Endothelial cell of umbilical vein (primary cell): Measurements from ENCODE around the gene FAM118B. TPM values are rescaled to one million over a fixed set of nuclear protein-coding genes. Genes with fewer than 3 reads are reported as not detected.

Experiments used
- BruUV-seq: library from RNA; stranded (reverse); fragments of 400-500 nt; replicated peaks from 2 replicates; lab custom pipeline; 2021; lab: Mats Ljungman, UMichigan
- CTCF ChIA-PET: fragments of 300-600, 350-600 bp; sonication (Branson Sonifier 250); formaldehyde crosslinking; loops from one replicate; lab custom pipeline; 2021; ENCODE audit warnings: antibody characterized with exemption, inconsistent platforms; lab: Charles Lee
- POLR2A ChIA-PET: fragments of 300-600, 350-600 bp; sonication (Branson Sonifier 250); formaldehyde crosslinking; loops from one replicate; lab custom pipeline; 2021; ENCODE audit warnings: antibody characterized with exemption, inconsistent platforms; lab: Charles Lee
- DNase-seq: peaks from one replicate; pipeline ENCODE4 v3.0.0-alpha.2; 2011; ENCODE audit warnings: low read depth, low spot score
- FAIRE-seq: peaks from 2 replicates; lab custom pipeline; 2011; peaks lifted over from hg19 to GRCh38; lab: Jason Lieb, UNC
- H2AFZ ChIP-seq: 2 replicates; pipeline ENCODE4 v1.6.0; 2012; ENCODE audit warnings: low read depth, low read length, control low read depth, inconsistent platforms
- H3K27ac ChIP-seq: 2 replicates; pipeline ENCODE4 v1.5.1; 2011; ENCODE audit warnings: low read depth, mild to moderate bottlenecking, control low read depth, low read length, moderate library complexity; ENCODE audit not compliant: insufficient read depth
- H3K27me3 ChIP-seq, 2 experiments: 2 replicates each; pipeline versions ENCODE4 v1.6.0 to v1.6.1; 2011; ENCODE audit warnings: low read length in 2 of 2, mixed read lengths in 1 of 2; ENCODE audit not compliant: control insufficient read depth in 2 of 2, insufficient read depth in 2 of 2
- H3K36me3 ChIP-seq, 2 experiments: 2 replicates in 1 of 2; 3 replicates in 1 of 2; pipeline ENCODE4 v1.5.1; 2011; ENCODE audit warnings: low read length in 2 of 2, mild to moderate bottlenecking in 1 of 2, moderate library complexity in 1 of 2; ENCODE audit not compliant: control insufficient read depth in 2 of 2, insufficient read depth in 2 of 2; ENCODE audit errors: extremely low read depth in 1 of 2
- H3K4me1 ChIP-seq: 3 replicates; pipeline ENCODE4 v1.5.1; 2011; ENCODE audit warnings: mild to moderate bottlenecking, low read length; ENCODE audit not compliant: control insufficient read depth, insufficient read depth; ENCODE audit errors: extremely low read depth
- H3K4me2 ChIP-seq: 2 replicates; pipeline ENCODE4 v1.6.1; 2011; ENCODE audit warnings: low read length, control low read depth, mixed read lengths; ENCODE audit not compliant: insufficient read depth
- H3K4me3 ChIP-seq, 3 experiments: fragments of 200-600 bp in 1 of 3; sonication (generic), shearing (Covaris generic) in 1 of 3; replicated peaks in 1 of 3; 2 replicates each; pipeline ENCODE4 v1.5.1; 2011 to 2016; ENCODE audit warnings: control low read depth in 3 of 3, low read length in 3 of 3, mild to moderate bottlenecking in 2 of 3, inconsistent platforms in 1 of 3, low read depth in 1 of 3, moderate library complexity in 1 of 3; ENCODE audit not compliant: insufficient read depth in 1 of 3
- H3K79me2 ChIP-seq: 2 replicates; pipeline ENCODE4 v1.6.0; 2012; ENCODE audit warnings: low read length, inconsistent platforms; ENCODE audit not compliant: control insufficient read depth, insufficient read depth
- H3K9ac ChIP-seq: replicated peaks from 2 replicates; pipeline ENCODE3; 2011; ENCODE audit warnings: low read length, control low read depth; ENCODE audit not compliant: insufficient read depth; ENCODE audit errors: extremely low read depth
- H3K9me1 ChIP-seq: replicated peaks from 3 replicates; pipeline ENCODE4 v1.6.0; 2011; ENCODE audit warnings: mild to moderate bottlenecking, low read length; ENCODE audit not compliant: control insufficient read depth, insufficient read depth; ENCODE audit errors: extremely low read depth
- H3K9me3 ChIP-seq: replicated peaks from 2 replicates; pipeline ENCODE4 v1.5.1; 2012; ENCODE audit warnings: low read length, inconsistent platforms; ENCODE audit not compliant: control insufficient read depth, insufficient read depth
- H4K20me1 ChIP-seq: replicated peaks from 2 replicates; pipeline ENCODE3; 2011; ENCODE audit warnings: mild to moderate bottlenecking, low read length; ENCODE audit not compliant: control insufficient read depth, insufficient read depth; ENCODE audit errors: extremely low read depth
- EZH2 ChIP-seq: IDR thresholded peaks from 2 replicates; pipeline ENCODE4 v1.6.1; 2012; ENCODE audit warnings: borderline replicate concordance, low read depth, mild to moderate bottlenecking, moderate library complexity, low read length, inconsistent platforms; ENCODE audit not compliant: severe bottlenecking
- FOS ChIP-seq: IDR thresholded peaks from 2 replicates; pipeline ENCODE4 v1.6.1; 2011; ENCODE audit warnings: mild to moderate bottlenecking, low read length, moderate library complexity, borderline replicate concordance; ENCODE audit not compliant: insufficient read depth
- GATA2 ChIP-seq: IDR thresholded peaks from 2 replicates; pipeline ENCODE4 v1.7.0; 2011; ENCODE audit warnings: low read depth, mild to moderate bottlenecking, moderate library complexity, mixed read lengths, low read length; ENCODE audit not compliant: insufficient read length, insufficient read depth
- JUN ChIP-seq: IDR thresholded peaks from 2 replicates; pipeline ENCODE4 v1.6.1; 2011; ENCODE audit warnings: borderline replicate concordance, low read depth; ENCODE audit not compliant: insufficient read length, insufficient read depth
- MAX ChIP-seq: IDR thresholded peaks from 2 replicates; pipeline ENCODE4 v1.6.1; 2011; ENCODE audit not compliant: insufficient read depth, insufficient read length
- MYC ChIP-seq: IDR thresholded peaks from one replicate; pipeline ENCODE4 v1.6.1; 2011; ENCODE audit warnings: mild to moderate bottlenecking, low read depth, low read length
- POLR2A ChIP-seq: IDR thresholded peaks from 2 replicates; pipeline ENCODE4 v1.6.1; 2012; ENCODE audit warnings: low read depth, mild to moderate bottlenecking, control low read depth, low read length
- POLR2AphosphoS5 ChIP-seq: IDR thresholded peaks from 2 replicates; pipeline ENCODE4 v1.6.1; 2012; ENCODE audit warnings: low read depth, mild to moderate bottlenecking, control low read depth, low read length, moderate library complexity; ENCODE audit not compliant: insufficient read depth
- dilution Hi-C: fragments of 300-500 bp; cut with MboI; formaldehyde crosslinking; loops from one replicate; pipeline ENCODE4 v1.15.0; 2019; ENCODE audit warnings: low sequenced_read_pairs; ENCODE audit not compliant: extremely low pct_ligation_motif_present
- intact Hi-C: fragments of 100-400 bp; cut with micrococcal nuclease; formaldehyde crosslinking; loops from one replicate; pipeline ENCODE4 v1.10.0; 2022
- polyA plus RNA-seq, 4 experiments: library from polyadenylated mRNA; depleted of rRNA in 3 of 4; stranded (reverse) in 3 of 4; unstranded in 1 of 4; fragments of >200 nt; gene quantifications; 2 replicates each; pipeline versions ENCODE4 v1.2.1 to v1.2.3, GENCODE V29; 2011 to 2012; ENCODE audit warnings: missing spikeins in 1 of 4
- total RNA-seq: library from RNA; stranded (reverse); gene quantifications from 2 replicates; pipeline ENCODE4 v1.2.3, GENCODE V29; 2021
- TF ChIP-seq, protein P1 (sequence below), 2 donors: IDR thresholded peaks; 1 replicate in 1 of 2; 2 replicates in 1 of 2; pipeline ENCODE4 v1.5.1; 2011; ENCODE audit warnings: low read length in 2 of 2, mild to moderate bottlenecking in 2 of 2, moderate library complexity in 2 of 2, control low read depth in 1 of 2, inconsistent platforms in 1 of 2, low read depth in 1 of 2; ENCODE audit not compliant: insufficient read depth in 1 of 2; ENCODE audit errors: extremely low read depth in 1 of 2

The FAM118B gene
- total and polyA plus RNA-seq, 2 donors (not counting 3 experiments of a cell fraction or from before 2014, with no cell fraction given): 26.6 to 35.8 TPM

DNA sequence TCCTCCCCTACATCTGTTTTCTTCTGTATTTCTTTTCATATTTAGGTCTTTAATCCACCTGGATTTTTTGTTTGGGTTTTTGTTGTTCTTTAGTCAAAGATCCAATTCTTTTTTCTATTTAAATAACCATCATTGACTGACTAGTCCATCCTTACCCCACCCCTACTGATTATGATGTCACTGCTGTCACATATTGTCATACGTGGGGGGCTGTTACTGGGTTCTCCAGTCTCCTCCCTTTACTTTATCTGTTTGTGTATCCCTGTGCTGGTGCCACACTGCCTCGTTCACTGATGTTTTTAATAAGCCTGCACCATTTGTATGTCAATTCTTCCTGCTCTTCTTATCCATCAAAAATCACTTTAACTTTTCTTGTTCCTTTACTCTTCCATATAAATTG is 85.4 kb downstream of the FAM118B start:
- Histone ChIP-seq H3K79me2 (no peaks in the 10 kb centered on the region), H3K4me3 (no peak overlapping the region), H3K9me1 (no peaks in the 10 kb centered on the region), H3K27me3 (no peaks in the 10 kb centered on the region), H3K36me3 (peaks cover 2 to 11% of the 10 kb centered on the region in 2 experiments), H3K9me3 (no peaks in the 10 kb centered on the region), H2AFZ (no peak overlapping the region), H3K27ac (no peak overlapping the region), H3K9ac (no peak overlapping the region), H4K20me1 (no peaks in the 10 kb centered on the region), H3K4me1 (no peaks in the 10 kb centered on the region), H3K4me2 (no peak overlapping the region)
- CTCF ChIA-PET: no interaction called here
- POLR2A ChIA-PET: no interaction called here
- dilution Hi-C loops (no loop called here), intact Hi-C loops (no loop called here)
- no peak for DNase-seq
- no peak for FAIRE-seq
- BruUV-seq: no TSS peak
- no peak for TF ChIP-seq MYC
- TF ChIP-seq POLR2A: no peak
- TF ChIP-seq EZH2: no peak
- TF ChIP-seq GATA2: no peak

DNA sequence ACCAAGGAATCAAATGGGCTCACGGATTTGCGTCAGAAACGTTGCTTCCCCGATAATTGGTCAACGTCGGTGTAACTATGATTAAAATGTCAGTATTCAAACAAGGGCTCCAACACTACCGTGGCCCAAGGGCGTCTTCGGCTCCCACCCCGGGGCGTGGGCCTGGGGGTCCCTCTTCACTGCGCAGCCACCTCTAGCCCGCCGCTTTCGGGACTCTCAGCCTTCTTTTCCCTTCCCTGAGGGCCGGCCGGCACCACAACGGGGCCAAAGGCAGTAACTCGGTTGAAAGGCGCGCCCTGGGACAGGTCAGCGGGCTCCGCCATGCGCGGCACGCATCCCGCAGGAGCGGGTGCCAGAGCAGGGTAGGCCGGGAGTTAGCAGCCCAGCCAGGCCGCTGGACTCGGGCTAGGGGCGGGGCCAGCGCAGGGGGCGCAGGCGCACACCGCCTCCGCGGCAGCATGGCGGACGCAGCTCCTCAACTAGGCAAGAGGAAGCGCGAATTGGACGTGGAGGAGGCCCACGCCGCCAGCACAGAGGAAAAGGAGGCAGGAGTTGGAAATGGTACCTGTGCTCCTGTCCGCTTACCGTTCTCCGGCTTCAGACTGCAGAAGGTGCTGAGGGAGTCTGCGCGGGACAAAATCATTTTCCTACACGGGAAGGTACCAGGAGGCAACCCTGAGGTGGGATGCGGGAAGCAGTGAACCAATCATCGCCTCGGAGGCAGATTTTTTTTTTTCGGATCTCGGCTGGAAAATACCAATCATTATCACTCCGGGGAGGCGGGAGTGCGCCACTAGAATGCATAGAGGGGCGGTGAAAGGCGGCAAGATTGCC is 92.3 kb downstream of the FAM118B start, which contains the start of gene DCPS:
DCPS (plus strand) TSS at position 438 of the 834 bp plus-strand sequence; CDS start at position 459, 21 bp downstream.
- dilution Hi-C loops: no loop called here
- Histone ChIP-seq H3K9ac (peak within 1 kb of the TSS; percentile 83), H3K36me3 (no peaks in the 10 kb centered on the region), H3K27me3 (no peaks in the 10 kb centered on the region), H3K4me1 (no peaks in the 10 kb centered on the region), H3K79me2 (no peaks in the 10 kb centered on the region), H3K4me2 (peak within 1 kb of the TSS; percentile 81), H3K9me3 (no peaks in the 10 kb centered on the region), H3K4me3 (peak within 1 kb of the TSS; percentile 28 to 74 (median 35)), H4K20me1 (no peaks in the 10 kb centered on the region), H2AFZ (peak within 1 kb of the TSS; percentile 36), H3K27ac (peak within 1 kb of the TSS; percentile 55), H3K9me1 (no peaks in the 10 kb centered on the region)
- CTCF ChIA-PET: interaction anchor here (0.6 to 10.7 kb wide), 7 partner anchors 20 to 1854 kb away, joined by 3 to 437 read pairs (median 4); partner anchors contain the start of gene ST3GAL4
- TSS peak; percentile 68 for BruUV-seq
- FAIRE-seq: peak; percentile 87
- intact Hi-C loops: loop anchor here (1.0 to 5.0 kb wide), 5 partner anchors 21 to 382 kb away; partner anchors contain the start of genes FAM118B, RPUSD4, SRPRA and TIRAP
- peak; percentile 96 for DNase-seq
- TF ChIP-seq MYC (no peak), FOS (no peak), GATA2 (no peak), EZH2 (no peak), POLR2A (peak; percentile 92), JUN (no peak), MAX (peak; percentile 63), POLR2AphosphoS5 (peak; percentile 97)
- TF ChIP-seq, protein P1, sequence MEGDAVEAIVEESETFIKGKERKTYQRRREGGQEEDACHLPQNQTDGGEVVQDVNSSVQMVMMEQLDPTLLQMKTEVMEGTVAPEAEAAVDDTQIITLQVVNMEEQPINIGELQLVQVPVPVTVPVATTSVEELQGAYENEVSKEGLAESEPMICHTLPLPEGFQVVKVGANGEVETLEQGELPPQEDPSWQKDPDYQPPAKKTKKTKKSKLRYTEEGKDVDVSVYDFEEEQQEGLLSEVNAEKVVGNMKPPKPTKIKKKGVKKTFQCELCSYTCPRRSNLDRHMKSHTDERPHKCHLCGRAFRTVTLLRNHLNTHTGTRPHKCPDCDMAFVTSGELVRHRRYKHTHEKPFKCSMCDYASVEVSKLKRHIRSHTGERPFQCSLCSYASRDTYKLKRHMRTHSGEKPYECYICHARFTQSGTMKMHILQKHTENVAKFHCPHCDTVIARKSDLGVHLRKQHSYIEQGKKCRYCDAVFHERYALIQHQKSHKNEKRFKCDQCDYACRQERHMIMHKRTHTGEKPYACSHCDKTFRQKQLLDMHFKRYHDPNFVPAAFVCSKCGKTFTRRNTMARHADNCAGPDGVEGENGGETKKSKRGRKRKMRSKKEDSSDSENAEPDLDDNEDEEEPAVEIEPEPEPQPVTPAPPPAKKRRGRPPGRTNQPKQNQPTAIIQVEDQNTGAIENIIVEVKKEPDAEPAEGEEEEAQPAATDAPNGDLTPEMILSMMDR (IDR thresholded peaks at IDR 0.05; ENCODE audit: extremely low read depth in 1 of 2, insufficient read depth in 1 of 2, low read depth in 1 of 2, low read length in 2 of 2): no peak
- POLR2A ChIA-PET: interaction anchor here (0.7 to 1.0 kb wide), 2 partner anchors 35 to 77 kb away, joined by 4 to 5 read pairs; partner anchors contain the start of genes FOXRED1 and SRPRA
